OCI-LY7 (cell line): ENCODE measurements around the gene COPS6. TPM values are rescaled to one million over a fixed set of nuclear protein-coding genes. Genes with fewer than 3 reads are reported as not detected.

Source experiments
- BruUV-seq: library from RNA; stranded (reverse); fragments of 400-500 nt; replicated peaks from 2 replicates; lab custom pipeline; 2021; lab: Mats Ljungman, UMichigan
- CTCF ChIA-PET: fragments of 300-600 bp; sonication (Branson Sonifier 250); formaldehyde crosslinking; loops from one replicate; lab custom pipeline; 2022; ENCODE audit warnings: antibody characterized with exemption; ENCODE audit not compliant: unreplicated experiment; lab: Charles Lee
- POLR2A ChIA-PET: fragments of 300-600 bp; sonication (Branson Sonifier 250); formaldehyde crosslinking; loops from one replicate; lab custom pipeline; 2022; ENCODE audit warnings: antibody characterized with exemption; lab: Charles Lee
- DNase-seq: peaks from one replicate; pipeline ENCODE4 v3.0.0-alpha.2; 2015; ENCODE audit warnings: low spot score
- H2AFZ ChIP-seq: fragments of 200-600 bp; sonication (generic), shearing (Covaris generic); 2 replicates; pipeline ENCODE4 v1.6.1; 2014; ENCODE audit warnings: mild to moderate bottlenecking, antibody characterized with exemption, low read length, moderate library complexity
- H3K27ac ChIP-seq: fragments of 200-600 bp; sonication (generic); 2 replicates; pipeline ENCODE4 v1.5.1; 2014; ENCODE audit warnings: mixed run types, low read depth, mild to moderate bottlenecking, moderate library complexity, low read length, inconsistent platforms; ENCODE audit not compliant: poor library complexity, severe bottlenecking
- H3K36me3 ChIP-seq: fragments of 200-600 bp; sonication (generic); 2 replicates; pipeline ENCODE4 v1.6.1; 2014; ENCODE audit warnings: mild to moderate bottlenecking, antibody characterized with exemption, low read length, moderate library complexity, mixed read lengths; ENCODE audit not compliant: insufficient read depth
- H3K4me1 ChIP-seq: fragments of 200-600 bp; sonication (generic); 2 replicates; pipeline ENCODE4 v1.5.1; 2014; ENCODE audit warnings: mild to moderate bottlenecking, low read length; ENCODE audit not compliant: insufficient read depth, poor library complexity, severe bottlenecking
- H3K4me2 ChIP-seq: fragments of 200-600 bp; sonication (generic); 2 replicates; pipeline ENCODE4 v1.6.1; 2014; ENCODE audit warnings: mild to moderate bottlenecking, low read length
- H3K4me3 ChIP-seq: fragments of 200-600 bp; sonication (generic); 2 replicates; pipeline ENCODE4 v1.5.1; 2014; ENCODE audit warnings: mild to moderate bottlenecking, low read depth, low read length; ENCODE audit not compliant: poor library complexity, severe bottlenecking
- H3K79me2 ChIP-seq: fragments of 200-600 bp; sonication (generic); 2 replicates; pipeline ENCODE4 v1.6.1; 2016; ENCODE audit warnings: low read depth, mild to moderate bottlenecking, low read length, moderate library complexity, mixed read lengths; ENCODE audit not compliant: insufficient read depth
- H3K9me2 ChIP-seq: fragments of 200-600 bp; sonication (generic); 2 replicates; pipeline ENCODE4 v1.6.1; 2016; ENCODE audit warnings: mild to moderate bottlenecking, low read length, mixed read lengths; ENCODE audit not compliant: insufficient read depth
- H3K9me3 ChIP-seq: fragments of 200-600 bp; sonication (generic); 2 replicates; pipeline ENCODE4 v1.6.1; 2014; ENCODE audit warnings: mild to moderate bottlenecking, mixed run types, low read length, mixed read lengths
- H4K20me1 ChIP-seq: fragments of 200-600 bp; sonication (generic); 2 replicates; pipeline ENCODE4 v1.6.1; 2014; ENCODE audit warnings: mild to moderate bottlenecking, antibody characterized with exemption, low read length, moderate library complexity, mixed read lengths; ENCODE audit not compliant: insufficient read depth
- EZH2phosphoT487 ChIP-seq: fragments of 200-600 bp; sonication (generic); IDR thresholded peaks from 2 replicates; pipeline ENCODE4 v1.6.1; 2018; ENCODE audit warnings: low read depth, borderline replicate concordance, mild to moderate bottlenecking, mixed run types, antibody characterized with exemption, low read length, moderate library complexity, mixed read lengths
- intact Hi-C: fragments of 100-400 bp; cut with micrococcal nuclease; formaldehyde crosslinking; loops from one replicate; pipeline ENCODE4 v1.10.0; 2022; ENCODE audit not compliant: unreplicated experiment
- total RNA-seq, 2 experiments: library from RNA; depleted of rRNA in 1 of 2; stranded (reverse); fragments of >200 nt in 1 of 2; shearing (Covaris generic) in 1 of 2; gene quantifications; 2 replicates each; pipeline ENCODE4 v1.2.3, GENCODE V29; 2014 to 2022
- TF ChIP-seq, protein P1 (sequence below): fragments of 200-600 bp; sonication (generic); conservative IDR thresholded peaks from 2 replicates; pipeline ENCODE4 v1.5.1; 2014; ENCODE audit warnings: mild to moderate bottlenecking, antibody characterized with exemption, low read length, moderate library complexity, mixed read lengths

The COPS6 gene
- total RNA-seq, 2 experiments from 2014 or later: 57.6 to 96.0 TPM

- no peak overlapping the region for H3K4me2 ChIP-seq
These were observed 26.3 kb downstream of the COPS6 start for GRCh38 chr7:100115026-100115425.

GRCh38 chr7:100118388-100119071, 29.8 kb downstream of the COPS6 start:
- Histone ChIP-seq H3K79me2 (peaks cover 19% of the 10 kb centered on the region; the same call in 1 of the 2 replicates), H3K9me2 (no peaks in the 10 kb centered on the region), H3K9me3 (no peaks in the 10 kb centered on the region), H2AFZ (peak overlapping the region; percentile 84; the same call in 1 of the 2 replicates), H3K4me3 (peak overlapping the region; percentile 80), H3K27ac (peak overlapping the region; percentile 73), H3K4me2 (peak overlapping the region; percentile 85), H3K4me1 (peaks cover 11% of the 10 kb centered on the region), H3K36me3 (peaks cover 27% of the 10 kb centered on the region), H4K20me1 (no peaks in the 10 kb centered on the region)
- intact Hi-C loops: loop anchor here (1.0 kb wide), 1 partner anchor 17 kb away; the partner anchor contains the start of genes AP4M1 and MCM7
- ChIA-PET CTCF (no interaction called here), POLR2A (interaction anchor here (0.6 to 0.9 kb wide), 2 partner anchors 15 to 17 kb away, joined by 3 read pairs; no protein-coding TSS in a partner anchor)
- TF ChIP-seq, protein P1, sequence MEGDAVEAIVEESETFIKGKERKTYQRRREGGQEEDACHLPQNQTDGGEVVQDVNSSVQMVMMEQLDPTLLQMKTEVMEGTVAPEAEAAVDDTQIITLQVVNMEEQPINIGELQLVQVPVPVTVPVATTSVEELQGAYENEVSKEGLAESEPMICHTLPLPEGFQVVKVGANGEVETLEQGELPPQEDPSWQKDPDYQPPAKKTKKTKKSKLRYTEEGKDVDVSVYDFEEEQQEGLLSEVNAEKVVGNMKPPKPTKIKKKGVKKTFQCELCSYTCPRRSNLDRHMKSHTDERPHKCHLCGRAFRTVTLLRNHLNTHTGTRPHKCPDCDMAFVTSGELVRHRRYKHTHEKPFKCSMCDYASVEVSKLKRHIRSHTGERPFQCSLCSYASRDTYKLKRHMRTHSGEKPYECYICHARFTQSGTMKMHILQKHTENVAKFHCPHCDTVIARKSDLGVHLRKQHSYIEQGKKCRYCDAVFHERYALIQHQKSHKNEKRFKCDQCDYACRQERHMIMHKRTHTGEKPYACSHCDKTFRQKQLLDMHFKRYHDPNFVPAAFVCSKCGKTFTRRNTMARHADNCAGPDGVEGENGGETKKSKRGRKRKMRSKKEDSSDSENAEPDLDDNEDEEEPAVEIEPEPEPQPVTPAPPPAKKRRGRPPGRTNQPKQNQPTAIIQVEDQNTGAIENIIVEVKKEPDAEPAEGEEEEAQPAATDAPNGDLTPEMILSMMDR: no peak
- TF ChIP-seq EZH2phosphoT487: no peak
- no peak for DNase-seq
- TSS peak; percentile 75 for BruUV-seq

More at GRCh38 chr7:100115026-100115425, 26.3 kb downstream of the COPS6 start:
- BruUV-seq: no TSS peak
- no peak for DNase-seq
- ChIA-PET POLR2A (interaction anchor here (1.6 kb wide), 1 partner anchor 11 kb away, joined by 4 read pairs; the partner anchor contains the start of gene MBLAC1), CTCF (no interaction called here)
- Histone ChIP-seq H3K9me2 (no peaks in the 10 kb centered on the region), H4K20me1 (no peaks in the 10 kb centered on the region), H3K27ac (no peak overlapping the region), H3K9me3 (no peaks in the 10 kb centered on the region), H3K79me2 (peaks cover 9% of the 10 kb centered on the region; the same call in 1 of the 2 replicates), H3K4me3 (no peak overlapping the region), H3K36me3 (peaks cover 46% of the 10 kb centered on the region), H2AFZ (no peak overlapping the region), H3K4me1 (peaks cover 5% of the 10 kb centered on the region)
- no peak for TF ChIP-seq EZH2phosphoT487
- TF ChIP-seq, protein P1: no peak
- intact Hi-C loops: no loop called here
